Measurements from ENCODE around the gene ERFE. TPM values are rescaled to one million over a fixed set of nuclear protein-coding genes. Genes with fewer than 3 reads are reported as not detected.

Gene ERFE
- total RNA-seq, 1 experiment from 2014 or later: 11.2 TPM

DNA sequence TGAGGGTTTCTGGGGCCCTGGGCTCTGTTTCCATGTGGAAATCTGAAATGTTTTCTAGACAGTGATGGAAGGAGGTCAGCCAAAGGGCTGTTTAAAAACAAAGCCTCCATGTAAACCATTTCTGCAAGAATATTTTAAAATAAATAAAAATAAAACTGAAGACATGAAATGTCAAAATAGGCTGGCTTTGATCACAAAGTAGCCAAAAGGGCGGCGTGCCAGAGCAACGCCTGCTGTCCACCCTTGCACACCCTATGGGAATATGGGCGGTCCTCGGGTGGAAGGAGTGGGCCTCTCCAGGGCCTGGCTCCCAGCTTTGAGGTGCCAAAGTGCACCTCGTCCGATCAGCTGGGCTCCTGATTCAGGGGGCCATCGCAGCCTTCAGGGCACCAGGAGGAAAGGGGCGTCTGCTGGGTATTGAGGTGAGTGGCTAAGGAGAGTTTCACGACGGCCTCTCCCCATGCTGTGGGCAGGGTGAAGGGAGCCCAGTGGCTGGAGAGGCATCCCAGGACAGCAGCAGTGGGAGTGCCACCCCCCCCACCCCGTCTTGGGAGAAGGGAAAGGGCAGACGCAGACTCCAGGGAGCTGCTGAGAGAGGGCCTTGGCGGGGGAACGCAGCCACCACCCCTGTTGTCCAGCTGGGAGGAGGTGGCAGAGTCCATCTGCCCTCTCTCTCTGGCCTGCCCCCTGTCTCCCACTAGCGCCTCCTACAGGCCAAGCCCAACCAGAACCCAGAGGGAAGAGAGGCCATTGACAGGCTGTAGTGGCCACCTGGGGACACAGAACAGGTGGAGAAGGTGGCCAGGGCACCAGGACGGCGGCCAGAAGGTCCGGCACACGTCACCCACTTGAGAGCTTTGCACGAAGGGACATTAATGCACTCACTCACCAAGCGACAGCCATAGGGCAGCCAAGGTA, 5.7 kb upstream of the ERFE start:
- Histone ChIP-seq H3K4me3 (ENCODE audit: insufficient read depth, low read depth, low read length) (no peak overlapping the region), H3K27me3 (ENCODE audit: control insufficient read depth, insufficient read depth, low read length) (peaks cover 2% of the 10 kb centered on the region; the same call in 1 of the 2 replicates), H3K36me3 (replicated peaks; ENCODE audit: control insufficient read depth, insufficient read depth, low read length) (no peaks in the 10 kb centered on the region)
- DNase-seq: no peak

DNA sequence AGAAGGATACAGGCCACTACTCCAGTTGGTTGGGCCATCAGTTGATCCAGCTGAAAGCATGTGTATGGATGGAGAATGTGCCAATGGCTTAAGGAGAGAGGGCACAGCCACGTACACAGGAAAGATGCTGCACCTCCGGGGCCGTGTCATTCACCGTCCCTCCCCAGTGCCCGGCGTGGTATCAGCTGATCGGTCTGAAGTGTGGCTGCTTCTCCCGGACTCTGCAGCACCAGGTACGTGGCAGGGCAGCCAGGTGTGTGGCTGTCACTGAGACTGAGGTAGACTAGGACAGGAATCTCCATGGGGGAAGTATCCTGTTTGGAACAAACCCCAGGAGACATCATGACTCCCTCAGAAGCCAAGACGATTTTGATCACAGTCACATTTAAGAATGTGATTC, 4.2 kb upstream of the ERFE start:
- Histone ChIP-seq H3K27me3 (ENCODE audit: control insufficient read depth, insufficient read depth, low read length) (peaks cover 11% of the 10 kb centered on the region), H3K4me3 (ENCODE audit: insufficient read depth, low read depth, low read length) (no peak overlapping the region), H3K36me3 (replicated peaks; ENCODE audit: control insufficient read depth, insufficient read depth, low read length) (no peaks in the 10 kb centered on the region)
- DNase-seq: no peak

DNA sequence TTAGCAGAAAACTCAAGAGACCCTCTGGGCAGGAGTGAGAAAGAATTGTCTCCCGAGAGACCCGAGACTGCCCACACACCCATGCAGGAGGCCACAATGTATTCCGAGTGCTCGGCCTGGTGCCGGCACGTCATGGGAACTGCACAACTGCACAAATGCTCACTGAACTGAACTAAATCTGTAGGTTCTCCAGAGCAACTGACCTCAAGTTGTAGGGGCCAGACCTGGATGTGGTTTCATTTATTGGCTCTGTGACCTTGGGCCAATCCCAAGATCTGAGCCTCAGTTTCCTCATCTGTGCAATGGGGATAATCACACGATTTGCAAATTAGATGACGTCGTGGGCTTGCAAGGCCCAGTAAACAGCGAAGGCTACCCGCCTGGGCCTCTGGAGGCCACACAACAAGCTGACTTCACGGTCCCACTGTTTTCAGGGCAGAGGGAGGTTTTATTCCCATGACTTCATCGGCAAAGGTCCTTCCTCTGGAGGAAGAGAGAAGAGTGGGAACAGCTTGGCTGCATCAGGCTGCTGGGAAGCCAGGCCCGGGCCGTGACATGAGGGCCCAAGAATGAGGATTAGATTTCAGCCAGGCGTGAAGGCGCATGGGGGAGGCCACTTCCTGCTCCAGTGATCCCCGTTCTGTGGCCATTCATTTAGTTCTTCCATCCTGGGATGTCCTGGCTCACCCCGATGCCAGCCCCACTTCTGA, 3.6 kb upstream of the ERFE start:
- Histone ChIP-seq H3K36me3 (replicated peaks; ENCODE audit: control insufficient read depth, insufficient read depth, low read length) (no peaks in the 10 kb centered on the region), H3K27me3 (ENCODE audit: control insufficient read depth, insufficient read depth, low read length) (peaks cover 17% of the 10 kb centered on the region), H3K4me3 (ENCODE audit: insufficient read depth, low read depth, low read length) (no peak overlapping the region)
- no peak for DNase-seq

DNA sequence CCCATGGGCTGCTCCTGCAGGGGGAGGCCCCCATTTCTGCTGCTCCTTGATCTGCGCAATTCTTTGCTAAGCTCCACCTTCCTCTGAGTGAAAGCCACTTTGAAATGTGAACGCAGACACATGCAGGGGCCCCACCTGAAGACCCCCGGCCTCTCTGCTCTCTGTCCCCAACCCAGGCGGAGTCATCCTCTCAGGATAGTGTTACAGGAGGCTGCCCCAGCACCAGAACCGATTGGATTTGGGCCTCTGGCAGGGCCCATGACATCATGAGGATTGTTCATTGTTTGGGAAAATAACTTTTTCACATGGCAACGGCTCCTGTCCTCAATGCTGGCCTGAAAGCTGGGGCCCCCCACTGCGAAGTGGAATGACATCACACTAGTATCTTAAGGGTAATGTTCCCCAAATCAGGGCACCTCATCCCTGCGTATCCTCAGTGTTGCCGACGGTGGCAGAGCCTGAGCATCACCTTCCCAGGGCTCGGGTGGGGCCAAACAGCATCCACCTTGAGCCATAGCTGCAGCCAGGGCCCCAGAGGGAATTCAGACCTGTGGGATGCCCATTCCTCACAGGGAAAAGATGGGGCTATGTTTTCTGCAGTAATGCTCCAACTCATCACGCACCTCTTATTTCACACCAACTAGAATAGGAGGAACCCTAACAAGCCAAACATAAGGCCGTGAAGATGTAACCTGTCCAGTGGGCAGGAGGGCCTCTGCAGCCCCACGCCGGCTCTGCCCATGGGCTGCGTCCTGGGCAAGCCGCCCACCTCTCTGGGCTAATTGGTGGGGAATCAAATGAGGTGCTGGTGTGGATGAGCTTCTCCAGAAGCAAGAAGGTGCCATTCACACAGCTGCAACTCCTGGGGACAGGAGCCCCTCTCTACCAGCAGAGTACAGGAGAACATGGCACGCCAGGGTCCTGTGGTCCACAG, 2.7 kb upstream of the ERFE start:
- Histone ChIP-seq H3K27me3 (ENCODE audit: control insufficient read depth, insufficient read depth, low read length) (peaks cover 17% of the 10 kb centered on the region), H3K4me3 (ENCODE audit: insufficient read depth, low read depth, low read length) (no peak overlapping the region), H3K36me3 (replicated peaks; ENCODE audit: control insufficient read depth, insufficient read depth, low read length) (no peaks in the 10 kb centered on the region)
- no peak for DNase-seq

DNA sequence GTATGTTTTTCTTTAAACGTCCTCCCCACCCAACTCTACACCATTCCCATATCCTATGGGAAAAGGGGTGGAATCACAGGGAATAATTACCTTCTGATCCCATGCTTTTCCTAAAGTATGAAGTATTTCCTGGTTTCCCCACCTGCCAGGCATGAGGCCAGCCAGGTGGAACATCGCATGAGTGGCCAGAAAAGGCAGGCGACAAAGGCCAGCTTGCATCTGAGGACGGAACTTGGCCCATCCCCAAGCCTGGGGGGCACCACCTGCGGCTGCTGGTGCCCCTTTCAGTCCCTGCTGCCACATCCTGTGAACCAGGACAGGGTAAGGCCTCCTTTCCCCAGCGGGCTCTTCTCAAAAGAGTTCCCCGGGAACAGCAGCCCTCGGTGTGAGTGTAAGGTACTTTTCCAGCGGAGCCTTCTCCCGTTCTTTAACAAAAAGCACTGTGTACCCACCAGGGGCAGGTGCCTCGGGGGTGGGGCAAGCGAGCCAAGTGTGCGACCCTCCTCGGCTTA, 1.2 kb upstream of the ERFE start:
- H3K36me3 ChIP-seq (replicated peaks; ENCODE audit: control insufficient read depth, insufficient read depth, low read length): no peaks in the 10 kb centered on the region
- peaks cover 20% of the 10 kb centered on the region for H3K27me3 ChIP-seq (ENCODE audit: control insufficient read depth, insufficient read depth, low read length)
- no peak overlapping the region for H3K4me3 ChIP-seq (ENCODE audit: insufficient read depth, low read depth, low read length)
- DNase-seq: no peak

DNA sequence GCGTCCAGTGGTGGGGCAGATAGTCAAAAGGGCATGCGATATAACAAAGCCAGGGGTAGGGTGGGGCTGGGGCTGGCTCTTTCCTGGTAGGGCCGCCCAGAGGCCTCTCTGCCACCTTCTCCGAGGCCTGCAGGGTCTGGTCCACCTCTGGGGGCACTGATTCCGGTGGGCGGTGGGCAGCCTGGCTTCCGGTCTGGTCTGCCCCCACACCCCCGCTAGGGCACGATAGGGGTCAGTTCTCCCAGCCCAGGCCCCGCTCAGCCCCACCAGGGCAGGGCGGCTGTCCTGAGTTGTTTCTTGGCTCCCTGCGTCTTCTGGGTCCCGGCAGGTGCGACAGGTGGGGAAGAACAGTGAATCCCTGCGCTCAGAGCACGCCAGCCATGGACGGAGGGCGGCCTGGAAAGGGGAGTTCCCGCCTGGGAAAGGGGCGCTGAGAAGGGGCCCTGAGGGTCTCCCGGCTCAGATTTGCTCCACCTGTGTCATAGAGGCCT, 707 bp upstream of the ERFE start:
- peak; percentile 82 for DNase-seq
- peaks cover 25% of the 10 kb centered on the region for H3K27me3 ChIP-seq (ENCODE audit: control insufficient read depth, insufficient read depth, low read length)

DNA sequence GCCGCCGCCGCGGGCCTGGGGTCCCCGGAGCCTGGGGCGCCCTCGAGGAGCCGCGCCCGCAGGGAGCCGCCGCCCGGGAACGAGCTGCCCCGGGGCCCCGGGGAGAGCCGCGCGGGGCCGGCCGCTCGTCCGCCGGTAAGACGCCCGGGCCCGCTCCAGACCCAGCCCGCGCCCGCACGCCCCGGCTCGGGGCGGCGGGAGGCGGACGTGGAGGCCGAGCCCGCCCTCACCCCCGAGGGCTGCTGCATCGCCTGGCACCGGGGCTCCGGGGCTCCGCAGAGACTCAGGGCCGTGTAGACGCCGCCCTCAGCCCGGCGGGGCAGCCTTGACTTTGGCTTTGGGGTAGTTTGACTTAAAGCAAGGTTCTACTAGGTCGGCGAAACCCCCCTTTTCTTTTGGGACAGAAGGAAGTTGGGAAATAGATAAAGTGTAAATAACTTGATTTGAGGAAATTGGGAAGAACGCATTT, 335 bp downstream of the ERFE start:
- no peaks in the 10 kb centered on the region for H3K36me3 ChIP-seq (replicated peaks; ENCODE audit: control insufficient read depth, insufficient read depth, low read length)
- H3K27me3 ChIP-seq (ENCODE audit: control insufficient read depth, insufficient read depth, low read length): peaks cover 32% of the 10 kb centered on the region

More for the DNA sequence above, 707 bp upstream of the ERFE start:
- Histone ChIP-seq H3K4me3 (ENCODE audit: insufficient read depth, low read depth, low read length) (peak overlapping the region; percentile 56), H3K36me3 (replicated peaks; ENCODE audit: control insufficient read depth, insufficient read depth, low read length) (no peaks in the 10 kb centered on the region)

DNA sequence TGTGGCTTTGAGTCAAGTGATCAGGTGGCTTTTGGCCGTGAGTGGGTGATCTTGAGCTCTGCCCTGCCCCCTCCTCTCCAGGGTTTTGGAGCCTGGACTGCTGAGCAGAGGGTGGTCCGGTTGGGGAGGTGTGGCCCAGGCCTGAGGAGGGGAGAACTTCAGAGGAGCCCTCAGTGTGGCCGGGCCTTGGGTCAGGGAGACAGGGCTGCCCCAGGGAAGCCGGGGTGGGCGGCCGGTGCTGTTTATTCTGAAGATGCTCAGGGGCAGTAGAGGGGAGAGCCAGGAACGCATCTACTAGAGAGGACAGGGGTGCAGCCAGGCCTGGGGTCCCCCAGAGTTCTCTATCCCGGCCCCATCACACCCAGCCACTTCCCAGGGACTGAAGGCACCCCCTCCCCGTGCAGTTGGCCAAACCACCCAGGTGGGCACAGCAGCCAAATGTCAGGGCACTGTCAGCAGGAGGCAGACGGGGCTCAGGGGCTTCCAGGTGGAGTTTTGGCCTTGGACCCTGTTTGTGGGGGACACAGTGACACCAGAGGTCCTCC, 963 bp downstream of the ERFE start:
- peak; percentile 70 for DNase-seq
- Histone ChIP-seq H3K4me3 (ENCODE audit: insufficient read depth, low read depth, low read length) (no peak overlapping the region), H3K27me3 (ENCODE audit: control insufficient read depth, insufficient read depth, low read length) (peaks cover 34% of the 10 kb centered on the region), H3K36me3 (replicated peaks; ENCODE audit: control insufficient read depth, insufficient read depth, low read length) (no peaks in the 10 kb centered on the region)

More for the DNA sequence above, 335 bp downstream of the ERFE start:
- H3K4me3 ChIP-seq (ENCODE audit: insufficient read depth, low read depth, low read length): peak overlapping the region; percentile 39
- peak; percentile 88 for DNase-seq

DNA sequence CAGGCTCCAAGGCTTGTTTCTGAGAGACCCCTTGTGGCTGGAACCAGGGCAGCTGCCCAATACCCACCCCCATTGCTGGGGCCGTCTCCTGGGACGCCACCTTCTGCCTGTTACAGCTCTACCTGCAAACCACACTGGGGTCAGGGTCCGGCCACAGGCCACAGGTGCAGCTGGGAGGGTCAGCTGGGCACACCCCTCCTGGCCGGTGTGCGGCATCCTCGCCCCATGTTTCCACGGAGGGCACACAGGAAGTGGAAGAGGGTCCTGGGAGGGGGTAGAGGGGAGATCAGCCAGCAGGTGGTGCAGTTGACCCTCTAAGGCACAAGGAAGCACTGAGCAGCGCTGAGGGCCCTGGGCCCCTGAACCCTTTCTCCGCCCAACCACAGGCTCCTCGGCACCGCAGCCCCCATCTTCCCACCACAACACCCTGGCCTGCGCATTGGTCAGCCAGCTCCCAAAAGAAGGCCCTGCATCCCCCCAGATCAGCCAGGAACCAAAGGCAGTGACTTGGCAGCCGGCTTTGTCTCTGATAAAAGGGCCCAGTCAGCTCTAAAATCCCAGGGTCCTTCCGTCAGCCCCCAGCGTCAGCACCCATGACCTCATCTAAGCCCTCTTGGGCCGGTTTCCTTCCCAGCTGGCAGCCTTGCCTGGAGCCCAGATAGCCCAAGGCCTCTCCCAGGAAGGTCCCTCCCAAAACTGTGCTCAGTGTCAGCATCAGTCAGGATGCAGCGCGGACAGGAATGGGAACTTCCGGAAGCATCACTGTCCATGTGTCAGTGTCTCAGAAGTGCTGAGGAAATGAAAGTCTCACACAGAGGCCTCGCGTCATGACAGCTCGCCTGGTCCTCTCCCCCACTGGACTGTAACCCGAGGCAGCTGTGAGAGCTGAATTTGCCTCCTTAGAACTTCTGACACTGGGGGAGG, 1.7 kb downstream of the ERFE start:
- Histone ChIP-seq H3K36me3 (replicated peaks; ENCODE audit: control insufficient read depth, insufficient read depth, low read length) (no peaks in the 10 kb centered on the region), H3K27me3 (ENCODE audit: control insufficient read depth, insufficient read depth, low read length) (peaks cover 34% of the 10 kb centered on the region), H3K4me3 (ENCODE audit: insufficient read depth, low read depth, low read length) (no peak overlapping the region; the same call in 1 of the 2 replicates)
- peak; percentile 89 for DNase-seq

DNA sequence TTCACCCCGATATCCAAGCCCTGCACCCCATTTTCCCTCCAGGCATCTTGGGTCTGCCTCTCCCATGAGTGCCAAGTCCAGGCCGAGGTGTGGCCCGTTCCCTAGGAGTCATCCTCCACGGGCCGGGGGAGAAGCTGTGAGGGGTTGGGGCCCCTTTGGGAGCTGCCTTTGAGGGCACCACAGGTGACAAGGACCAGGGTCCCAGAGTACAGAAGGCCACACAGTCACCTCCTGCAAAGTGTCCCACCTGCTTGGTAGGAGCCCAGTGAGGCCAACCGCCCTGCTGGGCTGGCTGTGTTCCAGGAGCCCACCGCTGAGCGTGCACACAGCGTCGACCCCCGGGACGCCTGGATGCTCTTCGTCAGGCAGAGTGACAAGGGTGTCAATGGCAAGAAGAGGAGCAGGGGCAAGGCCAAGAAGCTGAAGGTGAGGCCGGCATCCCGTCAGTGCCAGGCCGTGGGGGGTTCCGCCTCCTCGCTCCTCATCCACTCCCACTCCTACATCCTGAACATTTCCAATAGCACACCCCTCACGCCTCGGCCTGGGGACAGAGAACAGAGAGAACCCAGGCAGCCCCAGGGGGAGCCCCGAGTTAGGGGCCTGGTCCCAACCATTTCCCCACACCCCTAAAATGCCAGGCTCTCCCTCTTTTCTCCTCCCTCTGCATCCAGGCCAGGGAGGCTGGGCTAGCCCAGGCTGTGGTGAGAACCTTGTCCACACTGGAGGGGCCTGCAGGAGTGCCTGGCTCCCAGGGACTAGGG, 2.7 kb downstream of the ERFE start:
- H3K36me3 ChIP-seq (replicated peaks; ENCODE audit: control insufficient read depth, insufficient read depth, low read length): no peaks in the 10 kb centered on the region

DNA sequence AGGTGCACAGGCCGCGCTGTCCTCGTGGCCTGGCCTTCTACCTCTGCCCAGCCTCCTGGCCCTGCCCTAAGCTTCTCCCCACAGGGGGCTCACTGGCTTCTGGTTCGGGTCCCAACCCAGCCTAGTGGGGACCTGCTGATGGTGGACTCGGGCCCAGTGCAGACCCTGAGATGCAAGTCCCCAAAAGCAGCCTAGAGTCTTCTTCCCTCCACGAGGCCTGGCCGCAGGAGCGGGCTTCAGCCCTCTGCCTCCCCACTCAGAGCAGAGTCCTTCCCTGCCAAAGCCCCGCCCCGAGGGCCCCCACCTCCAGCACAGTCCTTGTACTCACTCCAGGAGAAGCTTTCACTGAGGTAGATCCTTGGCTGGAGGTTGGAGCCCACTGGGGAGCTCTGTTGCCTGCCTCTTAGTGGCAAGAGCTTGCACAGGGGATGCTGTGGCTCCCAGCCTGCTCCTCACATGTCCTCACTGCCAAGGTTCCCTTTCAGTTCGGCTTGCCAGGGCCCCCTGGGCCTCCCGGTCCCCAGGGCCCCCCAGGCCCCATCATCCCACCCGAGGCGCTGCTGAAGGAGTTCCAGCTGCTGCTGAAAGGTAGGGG, 3.6 kb downstream of the ERFE start:
- no peak overlapping the region for H3K4me3 ChIP-seq (ENCODE audit: insufficient read depth, low read depth, low read length)
- H3K27me3 ChIP-seq (ENCODE audit: control insufficient read depth, insufficient read depth, low read length): peaks cover 34% of the 10 kb centered on the region
- DNase-seq: peak; percentile 56
- no peaks in the 10 kb centered on the region for H3K36me3 ChIP-seq (replicated peaks; ENCODE audit: control insufficient read depth, insufficient read depth, low read length)

More for the DNA sequence above, 2.7 kb downstream of the ERFE start:
- peak; percentile 50 for DNase-seq
- H3K4me3 ChIP-seq (ENCODE audit: insufficient read depth, low read depth, low read length): no peak overlapping the region
- peaks cover 34% of the 10 kb centered on the region for H3K27me3 ChIP-seq (ENCODE audit: control insufficient read depth, insufficient read depth, low read length)

DNA sequence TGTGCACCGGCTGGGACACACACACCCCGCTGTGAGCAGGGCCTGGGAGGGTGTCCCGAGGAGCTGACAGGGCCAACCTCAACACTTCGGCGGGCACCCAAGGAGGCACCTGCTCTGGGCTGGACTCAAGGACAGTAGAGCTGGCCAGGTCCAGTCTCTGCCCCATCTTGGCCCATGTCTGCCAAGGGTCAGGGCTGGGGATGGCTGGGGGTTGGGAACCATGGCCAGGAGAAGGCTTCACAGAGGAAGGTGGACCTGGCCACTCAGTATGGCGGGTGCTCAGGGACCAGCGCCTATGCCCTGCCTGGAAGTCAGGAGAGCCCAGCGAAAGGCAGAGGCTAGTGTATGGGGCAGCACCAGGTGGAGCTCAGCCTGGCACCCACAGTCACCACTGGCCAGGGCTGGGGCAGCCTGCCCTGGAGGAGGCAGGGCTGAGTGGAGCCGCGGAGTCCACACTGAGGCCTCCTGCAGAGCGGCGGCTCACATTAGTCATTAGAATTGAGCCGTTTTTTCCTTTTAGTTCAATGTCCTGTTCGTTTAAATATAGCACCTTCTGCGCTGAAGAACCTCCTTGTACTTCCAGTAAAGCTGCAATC, 4.2 kb downstream of the ERFE start:
- Histone ChIP-seq H3K27me3 (ENCODE audit: control insufficient read depth, insufficient read depth, low read length) (peaks cover 32% of the 10 kb centered on the region), H3K36me3 (replicated peaks; ENCODE audit: control insufficient read depth, insufficient read depth, low read length) (no peaks in the 10 kb centered on the region), H3K4me3 (ENCODE audit: insufficient read depth, low read depth, low read length) (no peak overlapping the region; the same call in 1 of the 2 replicates)
- peak; percentile 70 for DNase-seq

Measured in H7 (cell line).